Epithelial cell of esophagus (primary cell): ENCODE data around the gene CELF4.
A peak's percentile ranks its signal among the peaks of the same experiment; 100 is the strongest.

ENCODE experiments used
- DNase-seq: peaks from one replicate; pipeline ENCODE4 v3.0.0; 2010; ENCODE audit warnings: low read depth
- H3K4me3 ChIP-seq: 2 replicates; pipeline ENCODE4 v1.5.1; 2011; ENCODE audit warnings: mild to moderate bottlenecking, low read length, control low read depth
- TF ChIP-seq, protein P1 (sequence below): IDR thresholded peaks from 2 replicates; pipeline ENCODE4 v1.5.1; 2011; ENCODE audit warnings: low read depth, mild to moderate bottlenecking, low read length, control low read depth, inconsistent platforms; ENCODE audit not compliant: insufficient read depth; ENCODE audit errors: missing control alignments

CELF4 gene

DNA sequence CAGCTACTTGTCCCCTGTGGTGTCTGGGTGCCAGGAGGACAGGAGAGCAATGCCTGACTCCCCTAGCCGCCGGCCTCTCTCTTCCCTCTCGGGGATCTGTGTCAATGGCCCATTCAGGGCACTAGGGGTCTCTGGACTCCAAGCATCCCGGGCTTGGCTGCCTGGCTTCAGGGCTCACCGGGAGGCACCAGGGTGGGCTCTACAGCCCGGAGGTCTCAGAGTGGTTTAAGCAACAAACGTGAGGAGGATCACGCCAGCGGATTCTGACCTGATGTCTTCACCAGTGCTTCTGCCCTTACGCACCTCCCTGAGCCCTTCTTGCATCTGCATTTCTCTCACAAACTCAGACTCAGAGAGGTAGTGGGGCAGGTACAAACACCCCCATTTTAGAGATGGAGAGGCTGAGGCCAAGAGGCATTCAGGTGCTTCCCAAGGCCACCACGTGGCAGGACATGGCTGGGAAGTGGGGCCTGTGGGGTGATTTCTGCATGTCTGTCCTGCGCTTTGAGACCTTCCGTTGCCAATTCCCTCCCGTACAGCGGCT lies 243.0 kb downstream of the CELF4 start:
- H3K4me3 ChIP-seq = no peak overlapping the region
- TF ChIP-seq, protein P1, sequence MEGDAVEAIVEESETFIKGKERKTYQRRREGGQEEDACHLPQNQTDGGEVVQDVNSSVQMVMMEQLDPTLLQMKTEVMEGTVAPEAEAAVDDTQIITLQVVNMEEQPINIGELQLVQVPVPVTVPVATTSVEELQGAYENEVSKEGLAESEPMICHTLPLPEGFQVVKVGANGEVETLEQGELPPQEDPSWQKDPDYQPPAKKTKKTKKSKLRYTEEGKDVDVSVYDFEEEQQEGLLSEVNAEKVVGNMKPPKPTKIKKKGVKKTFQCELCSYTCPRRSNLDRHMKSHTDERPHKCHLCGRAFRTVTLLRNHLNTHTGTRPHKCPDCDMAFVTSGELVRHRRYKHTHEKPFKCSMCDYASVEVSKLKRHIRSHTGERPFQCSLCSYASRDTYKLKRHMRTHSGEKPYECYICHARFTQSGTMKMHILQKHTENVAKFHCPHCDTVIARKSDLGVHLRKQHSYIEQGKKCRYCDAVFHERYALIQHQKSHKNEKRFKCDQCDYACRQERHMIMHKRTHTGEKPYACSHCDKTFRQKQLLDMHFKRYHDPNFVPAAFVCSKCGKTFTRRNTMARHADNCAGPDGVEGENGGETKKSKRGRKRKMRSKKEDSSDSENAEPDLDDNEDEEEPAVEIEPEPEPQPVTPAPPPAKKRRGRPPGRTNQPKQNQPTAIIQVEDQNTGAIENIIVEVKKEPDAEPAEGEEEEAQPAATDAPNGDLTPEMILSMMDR = peak; percentile 73
- DNase-seq = peak; percentile 38

DNA sequence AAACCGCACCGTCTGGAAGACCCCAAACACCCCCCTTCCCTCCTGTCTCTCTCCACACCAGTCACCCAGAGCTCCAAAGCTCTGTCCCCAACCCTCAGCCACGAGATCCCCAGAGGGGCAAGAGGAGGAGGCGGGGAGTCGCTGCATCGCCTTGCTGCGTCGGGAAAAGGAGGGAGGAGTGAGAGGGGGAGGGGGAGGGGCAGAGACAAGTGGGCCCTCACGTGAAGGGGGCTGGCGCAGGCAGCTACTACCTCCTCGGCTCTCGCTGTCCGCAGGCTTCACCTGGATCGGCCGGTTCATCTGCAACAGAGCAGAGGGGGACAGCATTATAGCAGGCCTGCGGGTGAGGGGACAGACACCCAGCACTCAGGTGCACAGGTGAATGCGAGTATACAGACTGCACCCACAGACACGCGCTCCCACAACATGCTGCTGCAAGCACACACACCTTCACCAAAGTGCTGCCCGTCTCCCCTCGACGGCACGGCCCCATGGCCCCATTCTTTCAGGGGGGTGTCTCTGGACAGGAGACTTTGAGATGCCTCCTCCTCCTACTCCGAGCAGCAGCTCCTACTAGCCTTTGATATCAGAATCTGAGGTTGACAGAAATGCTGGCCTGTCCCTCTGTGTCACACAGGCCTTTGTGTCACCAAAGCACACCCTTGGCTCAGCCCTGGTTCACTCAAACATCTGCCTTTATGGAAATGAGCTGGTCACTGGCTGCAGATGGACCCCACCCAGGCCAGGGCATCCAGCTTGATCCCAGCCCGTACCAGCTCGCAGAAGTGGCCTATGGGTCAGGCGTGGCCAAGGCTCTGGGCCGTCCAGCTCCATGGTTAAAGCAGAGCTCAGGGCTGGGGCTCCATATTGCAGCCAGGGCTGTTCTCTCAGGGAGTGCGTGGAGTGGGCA lies 243.8 kb downstream of the CELF4 start:
- no peak for DNase-seq
- TF ChIP-seq, protein P1 = no peak

DNA sequence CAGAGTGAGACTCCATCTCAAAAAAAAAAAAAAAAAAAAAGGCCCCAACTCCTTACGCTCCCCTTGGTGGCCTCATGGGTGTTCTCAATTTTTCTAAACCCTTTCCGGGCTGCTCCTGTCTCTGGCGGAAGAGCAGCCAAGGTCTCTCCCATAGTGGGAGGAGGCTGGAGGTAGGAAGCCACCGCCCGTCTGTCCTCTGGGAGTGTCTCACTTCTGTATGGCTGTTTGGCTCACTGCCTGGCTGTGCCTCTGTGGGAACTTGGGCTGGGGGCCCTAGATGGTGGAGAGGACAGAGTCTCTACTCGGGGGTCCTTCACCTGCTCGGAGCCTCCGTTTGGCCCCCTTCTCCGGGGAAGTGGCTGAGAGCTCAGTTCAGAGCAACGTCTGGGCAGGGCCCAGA lies 245.3 kb downstream of the CELF4 start:
- H3K4me3 ChIP-seq = no peak overlapping the region
- TF ChIP-seq, protein P1 = no peak
- DNase-seq = no peak

More for the DNA sequence above, 243.8 kb downstream of the CELF4 start:
- H3K4me3 ChIP-seq = no peak overlapping the region

DNA sequence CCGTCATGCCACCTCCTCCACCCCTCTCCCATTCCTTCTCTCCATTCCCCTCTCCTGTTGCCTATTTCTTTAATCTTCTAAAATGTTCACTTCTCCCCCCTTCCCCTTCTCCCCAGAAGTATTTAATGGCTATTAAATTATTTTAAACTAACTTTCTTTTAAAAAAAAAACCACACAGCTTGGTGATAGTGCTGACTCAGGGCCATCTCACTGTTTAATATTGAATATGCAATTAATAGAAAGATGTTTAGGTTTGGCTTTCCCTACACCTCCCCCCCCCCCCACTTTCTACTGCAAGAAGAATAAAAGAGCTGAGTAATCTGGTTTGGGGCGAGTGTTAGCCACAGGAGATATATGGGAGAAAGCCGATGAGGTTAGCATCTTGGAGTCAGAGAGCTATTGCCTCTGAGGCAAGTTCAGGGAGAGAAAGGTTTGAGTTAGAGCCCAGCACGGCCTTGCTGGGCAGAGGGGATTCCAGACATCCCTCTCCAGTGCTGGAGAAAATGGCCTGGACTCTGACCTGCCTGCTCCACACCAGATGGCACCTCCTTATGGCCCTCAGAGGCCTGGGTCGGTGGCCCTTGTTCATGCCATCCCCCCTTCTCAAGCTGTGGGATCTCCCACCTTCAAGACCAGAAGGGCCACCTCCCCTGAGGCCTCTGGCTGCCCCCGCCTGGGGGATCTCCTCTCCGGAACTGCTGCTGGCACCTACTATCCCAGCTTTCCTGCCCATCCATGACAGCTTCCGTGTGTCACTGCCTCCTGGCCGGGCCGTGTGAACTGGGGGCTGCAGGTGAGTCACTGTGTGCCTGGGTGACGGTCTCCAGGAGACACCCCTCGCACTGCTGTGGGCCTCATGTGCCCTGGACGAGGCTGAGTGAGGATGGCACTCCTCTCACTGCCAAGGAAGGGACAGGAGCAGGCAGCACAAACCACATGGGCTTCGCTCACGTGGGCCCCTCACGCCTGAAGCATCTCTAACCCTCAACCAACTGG lies 246.9 kb downstream of the CELF4 start:
- no peak overlapping the region for H3K4me3 ChIP-seq
- TF ChIP-seq, protein P1 = no peak
- no peak for DNase-seq

DNA sequence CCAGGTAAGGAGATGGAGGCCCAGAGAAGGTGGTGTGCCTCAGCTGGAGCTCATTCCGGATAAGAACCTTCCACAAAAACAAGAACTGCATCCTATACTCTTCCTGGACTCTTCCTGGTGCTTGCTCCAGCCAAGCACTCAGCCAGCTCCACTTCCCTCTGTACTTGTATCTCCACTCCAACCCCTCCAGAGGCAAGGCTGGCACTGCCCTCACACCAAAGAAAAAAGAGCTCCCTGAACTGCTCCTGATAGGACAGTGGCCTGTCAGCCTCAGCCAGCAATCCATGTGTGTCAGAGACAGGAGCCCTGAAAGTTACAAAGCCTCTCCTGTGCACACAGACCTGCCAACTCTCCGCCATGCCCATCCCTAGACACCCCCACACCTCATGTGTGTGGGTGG lies 248.1 kb downstream of the CELF4 start:
- TF ChIP-seq, protein P1 = no peak
- no peak overlapping the region for H3K4me3 ChIP-seq
- DNase-seq = no peak

DNA sequence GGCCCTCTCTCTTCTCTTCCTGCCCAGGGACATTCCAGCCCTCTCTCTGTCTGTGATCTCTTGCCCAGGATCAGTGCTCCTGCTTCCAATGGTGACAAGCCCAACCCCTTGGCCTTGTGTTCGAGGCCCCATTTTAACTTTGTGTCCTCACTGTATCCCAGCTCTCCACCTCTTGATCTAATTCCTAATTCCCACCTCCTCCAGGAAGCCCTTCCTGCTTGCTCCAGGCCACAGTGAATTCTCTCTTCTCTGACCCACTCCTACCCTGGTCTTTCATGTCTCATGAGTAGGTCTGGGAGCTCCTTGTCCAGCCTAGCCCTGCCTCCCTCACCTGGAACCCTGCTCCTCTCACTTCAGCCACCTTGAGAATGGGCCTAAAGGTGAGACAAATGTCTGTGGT lies 249.1 kb downstream of the CELF4 start:
- TF ChIP-seq, protein P1 = no peak
- no peak overlapping the region for H3K4me3 ChIP-seq
- DNase-seq = no peak
